GM23248 (cell line): ENCODE results near the gene CHCHD3. TPM values are rescaled to one million over a fixed set of nuclear protein-coding genes. Genes with fewer than 3 reads are reported as not detected.

Experiments
- DNase-seq: peaks from one replicate; pipeline ENCODE4 v3.0.0-alpha.2; 2015
- H2AFZ ChIP-seq: fragments of 200-600 bp; sonication (generic); 2 replicates; pipeline ENCODE4 v1.6.1; 2016; ENCODE audit warnings: antibody characterized with exemption
- H3F3A ChIP-seq: fragments of 200-600 bp; sonication (generic); 2 replicates; pipeline ENCODE4 v1.6.1; 2016; ENCODE audit warnings: mild to moderate bottlenecking, antibody characterized with exemption, mixed run types; ENCODE audit not compliant: insufficient read depth
- H3K27ac ChIP-seq: fragments of 200-600 bp; sonication (generic); 2 replicates; pipeline ENCODE4 v1.5.1; 2016; ENCODE audit warnings: mild to moderate bottlenecking
- H3K27me3 ChIP-seq: fragments of 200-600 bp; sonication (generic); replicated peaks from 2 replicates; pipeline ENCODE4 v1.6.1; 2016; ENCODE audit warnings: mild to moderate bottlenecking; ENCODE audit not compliant: insufficient read depth
- H3K36me3 ChIP-seq: fragments of 200-600 bp; sonication (generic); 2 replicates; pipeline ENCODE4 v1.6.1; 2016; ENCODE audit warnings: low read depth, mild to moderate bottlenecking
- H3K4me1 ChIP-seq: fragments of 200-600 bp; sonication (generic); 2 replicates; pipeline ENCODE4 v1.6.1; 2016; ENCODE audit warnings: mild to moderate bottlenecking; ENCODE audit not compliant: insufficient read depth
- H3K4me2 ChIP-seq: fragments of 200-600 bp; sonication (generic); one replicate; pipeline ENCODE4 v1.6.1; 2016; ENCODE audit warnings: mild to moderate bottlenecking; ENCODE audit not compliant: unreplicated experiment
- H3K4me3 ChIP-seq: fragments of 200-600 bp; sonication (generic); 2 replicates; pipeline ENCODE4 v1.5.1; 2016; ENCODE audit warnings: mild to moderate bottlenecking
- H3K79me2 ChIP-seq: fragments of 200-600 bp; sonication (generic); 2 replicates; pipeline ENCODE4 v1.6.1; 2016; ENCODE audit warnings: mild to moderate bottlenecking; ENCODE audit not compliant: insufficient read depth
- H3K9ac ChIP-seq: fragments of 200-600 bp; sonication (generic); 2 replicates; pipeline ENCODE4 v1.6.1; 2016; ENCODE audit warnings: mild to moderate bottlenecking
- H3K9me2 ChIP-seq: fragments of 200-600 bp; sonication (generic); 2 replicates; pipeline ENCODE4 v1.6.1; 2016; ENCODE audit warnings: mixed run types, mild to moderate bottlenecking, moderate library complexity; ENCODE audit not compliant: insufficient read depth
- H3K9me3 ChIP-seq: fragments of 200-600 bp; sonication (generic); one replicate; pipeline ENCODE4 v1.6.1; 2017; ENCODE audit warnings: low read depth
- H4K20me1 ChIP-seq: fragments of 200-600 bp; sonication (generic); 2 replicates; pipeline ENCODE4 v1.6.0; 2016; ENCODE audit not compliant: insufficient read depth
- EZH2 ChIP-seq: fragments of 200-600 bp; sonication (generic); IDR thresholded peaks from 2 replicates; pipeline ENCODE4 v1.6.1; 2018; ENCODE audit warnings: antibody characterized with exemption, mild to moderate bottlenecking; ENCODE audit not compliant: insufficient read depth, poor library complexity, severe bottlenecking
- EZH2phosphoT487 ChIP-seq: fragments of 200-600 bp; sonication (generic); IDR thresholded peaks from 2 replicates; pipeline ENCODE4 v1.6.1; 2018; ENCODE audit warnings: antibody characterized with exemption, moderate library complexity, mild to moderate bottlenecking, low read depth; ENCODE audit not compliant: insufficient read depth
- WGBS, 2 experiments: methylation state at CpG; one replicate each; pipeline ENCODE4 v1.1.6; 2015 to 2017; ENCODE audit warnings: low lambda C conversion rate in 2 of 2, low coverage in 1 of 2; ENCODE audit errors: missing lambda C conversion rate in 2 of 2; 5-methylcytosine and 5-hydroxymethylcytosine counted together
- in situ Hi-C: fragments of 300-500 bp; cut with MboI; formaldehyde crosslinking; loops from 2 replicates; pipeline ENCODE4 v1.15.0; 2020
- polyA plus RNA-seq: library from polyadenylated mRNA; unstranded; fragments of >200 nt; fragmentation: Nextera tagmentation; extraction: Ambion mirVana; gene quantifications from 2 replicates; pipeline ENCODE4 v1.2.1, GENCODE V29; 2016
- total RNA-seq: library from RNA; depleted of rRNA; stranded (reverse); fragments of >200 nt; shearing (Covaris generic); gene quantifications from 2 replicates; pipeline ENCODE4 v1.2.3, GENCODE V29; 2014

Gene CHCHD3
- total and polyA plus RNA-seq, 2 experiments from 2014 or later: 43.7 to 66.1 TPM

- TF ChIP-seq EZH2 (no peak), EZH2phosphoT487 (no peak)
- H3K79me2 ChIP-seq: peaks cover 7% of the 10 kb centered on the region; the same call in 1 of the 2 replicates
- no peaks in the 10 kb centered on the region for H3K4me1 ChIP-seq
- H3K27me3 ChIP-seq: no peaks in the 10 kb centered on the region
- no peak overlapping the region for H2AFZ ChIP-seq
- H4K20me1 ChIP-seq: no peaks in the 10 kb centered on the region; the same call in 1 of the 2 replicates
- no peaks in the 10 kb centered on the region for H3K9me2 ChIP-seq
- DNase-seq: no peak
- H3K36me3 ChIP-seq: no peaks in the 10 kb centered on the region
- H3K27ac ChIP-seq: no peak overlapping the region
- no peak overlapping the region for H3K9ac ChIP-seq
- no peak overlapping the region for H3K4me2 ChIP-seq
- in situ Hi-C loops: no loop called here
- 100% methylated on average over 2 of the region's 2 CpGs for WGBS, 2 experiments
- H3K4me3 ChIP-seq: no peak overlapping the region
- no peaks in the 10 kb centered on the region for H3K9me3 ChIP-seq
- no peaks in the 10 kb centered on the region; the same call in 1 of the 2 replicates for H3F3A ChIP-seq
Observed at GRCh38 chr7:132877573-132877972, 204.3 kb downstream of the CHCHD3 start.

GRCh38 chr7:132876576-132876975 is 205.3 kb downstream of the CHCHD3 start:
- DNase-seq: no peak
- Histone ChIP-seq H3K9me2 (no peaks in the 10 kb centered on the region), H2AFZ (no peak overlapping the region), H3K4me3 (no peak overlapping the region), H3K9me3 (no peaks in the 10 kb centered on the region), H3K79me2 (peaks cover 7% of the 10 kb centered on the region; the same call in 1 of the 2 replicates), H3K36me3 (no peaks in the 10 kb centered on the region), H3K4me2 (no peak overlapping the region), H3K4me1 (no peaks in the 10 kb centered on the region), H3K9ac (no peak overlapping the region), H3K27ac (no peak overlapping the region), H3K27me3 (no peaks in the 10 kb centered on the region), H4K20me1 (no peaks in the 10 kb centered on the region; the same call in 1 of the 2 replicates), H3F3A (no peaks in the 10 kb centered on the region; the same call in 1 of the 2 replicates)
- in situ Hi-C loops: no loop called here
- TF ChIP-seq EZH2phosphoT487: no peak
- no peak for TF ChIP-seq EZH2
- WGBS, 2 experiments: 100% methylated on average over 1 of the region's 1 CpG

GRCh38 chr7:132872034-132872433 is 209.9 kb downstream of the CHCHD3 start:
- in situ Hi-C loops: no loop called here
- Histone ChIP-seq H3K4me2 (no peak overlapping the region), H3K4me1 (no peaks in the 10 kb centered on the region; the same call in 1 of the 2 replicates), H3K9ac (no peak overlapping the region), H3K27ac (no peak overlapping the region), H3K36me3 (no peaks in the 10 kb centered on the region), H3K79me2 (no peaks in the 10 kb centered on the region), H3K9me2 (no peaks in the 10 kb centered on the region), H3F3A (no peaks in the 10 kb centered on the region; the same call in 1 of the 2 replicates), H4K20me1 (no peaks in the 10 kb centered on the region; the same call in 1 of the 2 replicates), H3K9me3 (no peaks in the 10 kb centered on the region), H3K27me3 (no peaks in the 10 kb centered on the region), H2AFZ (no peak overlapping the region), H3K4me3 (no peak overlapping the region)
- TF ChIP-seq EZH2: no peak
- TF ChIP-seq EZH2phosphoT487: no peak
- WGBS, 2 experiments: 80 to 81% methylated on average over 5 of the region's 5 CpGs
- no peak for DNase-seq

GRCh38 chr7:132871419-132871818 is 210.5 kb downstream of the CHCHD3 start:
- TF ChIP-seq EZH2phosphoT487 (no peak), EZH2 (no peak)
- no peaks in the 10 kb centered on the region for H4K20me1 ChIP-seq
- in situ Hi-C loops: no loop called here

More at GRCh38 chr7:132871419-132871818, 210.5 kb downstream of the CHCHD3 start:
- H3F3A ChIP-seq: no peaks in the 10 kb centered on the region; the same call in 1 of the 2 replicates
- no peaks in the 10 kb centered on the region for H3K27me3 ChIP-seq
- H3K9me3 ChIP-seq: no peaks in the 10 kb centered on the region
- H3K4me1 ChIP-seq: no peaks in the 10 kb centered on the region; the same call in 1 of the 2 replicates
- no peaks in the 10 kb centered on the region for H3K79me2 ChIP-seq
- H3K36me3 ChIP-seq: no peaks in the 10 kb centered on the region
- H3K27ac ChIP-seq: no peak overlapping the region
- no peak for DNase-seq
- H2AFZ ChIP-seq: no peak overlapping the region
- WGBS, 2 experiments: 84 to 85% methylated on average over 6 of the region's 6 CpGs
- H3K9me2 ChIP-seq: no peaks in the 10 kb centered on the region
- no peak overlapping the region for H3K4me2 ChIP-seq
- H3K9ac ChIP-seq: no peak overlapping the region
- H3K4me3 ChIP-seq: no peak overlapping the region
